H9 (cell line): ENCODE data around the gene PLCB1. TPM values are rescaled to one million over a fixed set of nuclear protein-coding genes. Genes with fewer than 3 reads are reported as not detected.

Experiments
- DNase-seq: peaks from one replicate; pipeline ENCODE4 v3.0.0-alpha.2; 2017
- H2AFZ ChIP-seq: one replicate; pipeline ENCODE4 v1.6.1; 2013; ENCODE audit warnings: mild to moderate bottlenecking, low read length, control low read depth, moderate library complexity
- H2AK5ac ChIP-seq: 2 replicates; pipeline ENCODE4 v1.6.1; 2013; ENCODE audit warnings: low read length, control low read depth, mixed read lengths; ENCODE audit not compliant: insufficient read length
- H2BK120ac ChIP-seq: one replicate; pipeline ENCODE4 v1.6.1; 2013; ENCODE audit warnings: low read depth, mild to moderate bottlenecking, low read length, control low read depth, inconsistent platforms; ENCODE audit not compliant: poor library complexity, severe bottlenecking
- H2BK12ac ChIP-seq: 2 replicates; pipeline ENCODE4 v1.6.1; 2013; ENCODE audit warnings: low read length, control low read depth, mixed read lengths, low read depth; ENCODE audit not compliant: insufficient read length
- H2BK15ac ChIP-seq: 2 replicates; pipeline ENCODE4 v1.6.1; 2013; ENCODE audit warnings: low read depth, low read length, control low read depth
- H2BK20ac ChIP-seq: one replicate; pipeline ENCODE4 v1.6.1; 2013; ENCODE audit warnings: low read depth, mild to moderate bottlenecking, low read length, control low read depth, inconsistent platforms; ENCODE audit not compliant: poor library complexity, severe bottlenecking
- H2BK5ac ChIP-seq: 2 replicates; pipeline ENCODE4 v1.6.1; 2013; ENCODE audit warnings: low read length, control low read depth, mixed read lengths; ENCODE audit not compliant: insufficient read length
- H3K14ac ChIP-seq: 2 replicates; pipeline ENCODE4 v1.6.1; 2013; ENCODE audit warnings: low read length, control low read depth; ENCODE audit not compliant: insufficient read depth
- H3K18ac ChIP-seq: 2 replicates; pipeline ENCODE4 v1.6.1; 2013; ENCODE audit warnings: low read depth, mild to moderate bottlenecking, mixed read lengths, low read length, control low read depth; ENCODE audit not compliant: insufficient read length
- H3K23ac ChIP-seq: 2 replicates; pipeline ENCODE4 v1.6.1; 2013; ENCODE audit warnings: low read length, control low read depth, mixed read lengths, low read depth; ENCODE audit not compliant: insufficient read length
- H3K23me2 ChIP-seq: 2 replicates; pipeline ENCODE4 v1.6.1; 2013; ENCODE audit warnings: low read depth, mild to moderate bottlenecking, mixed read lengths, low read length, control low read depth; ENCODE audit not compliant: insufficient read length, poor library complexity, severe bottlenecking
- H3K27ac ChIP-seq: 2 replicates; pipeline ENCODE4 v1.5.1; 2013; ENCODE audit warnings: low read length, control low read depth, mixed read lengths, low read depth; ENCODE audit not compliant: insufficient read length
- H3K27me3 ChIP-seq: 2 replicates; pipeline ENCODE4 v1.6.1; 2013; ENCODE audit warnings: low read length, control low read depth, inconsistent platforms; ENCODE audit not compliant: insufficient read depth
- H3K4ac ChIP-seq: 2 replicates; pipeline ENCODE4 v1.6.1; 2013; ENCODE audit warnings: low read depth, mild to moderate bottlenecking, control low read depth, inconsistent platforms, low read length, moderate library complexity
- H3K4me1 ChIP-seq: 2 replicates; pipeline ENCODE4 v1.6.1; 2013; ENCODE audit warnings: low read length, control low read depth, inconsistent platforms; ENCODE audit not compliant: insufficient read depth
- H3K4me2 ChIP-seq: 2 replicates; pipeline ENCODE4 v1.6.1; 2013; ENCODE audit warnings: low read length, control low read depth, mixed read lengths; ENCODE audit not compliant: insufficient read length, insufficient read depth
- H3K56ac ChIP-seq: 2 replicates; pipeline ENCODE4 v1.6.1; 2013; ENCODE audit warnings: low read depth, mild to moderate bottlenecking, mixed read lengths, low read length, control low read depth; ENCODE audit not compliant: insufficient read length
- H3K79me1 ChIP-seq: 2 replicates; pipeline ENCODE4 v1.6.1; 2013; ENCODE audit warnings: low read depth, mild to moderate bottlenecking, moderate library complexity, low read length, control low read depth, inconsistent platforms; ENCODE audit not compliant: insufficient read depth, poor library complexity, severe bottlenecking
- H3K79me2 ChIP-seq: 2 replicates; pipeline ENCODE4 v1.6.1; 2013; ENCODE audit warnings: low read length, control low read depth, inconsistent platforms; ENCODE audit not compliant: insufficient read depth
- H3K9ac ChIP-seq: 2 replicates; pipeline ENCODE4 v1.6.1; 2013; ENCODE audit warnings: low read length, control low read depth, mixed read lengths; ENCODE audit not compliant: insufficient read length; ENCODE audit errors: extremely low read depth
- H3K9me3 ChIP-seq: one replicate; pipeline ENCODE4 v1.6.1; 2013; ENCODE audit warnings: low read depth, low read length, inconsistent platforms; ENCODE audit not compliant: control insufficient read depth
- H3T11ph ChIP-seq: one replicate; pipeline ENCODE4 v1.6.1; 2013; ENCODE audit warnings: mild to moderate bottlenecking, low read length, control low read depth, inconsistent platforms
- H4K20me1 ChIP-seq: one replicate; pipeline ENCODE4 v1.6.1; 2013; ENCODE audit not compliant: control insufficient read depth, insufficient read length, insufficient read depth
- H4K5ac ChIP-seq: 2 replicates; pipeline ENCODE4 v1.6.1; 2013; ENCODE audit warnings: low read depth, mild to moderate bottlenecking, mixed read lengths, low read length, control low read depth; ENCODE audit not compliant: insufficient read length
- H4K8ac ChIP-seq: replicated peaks from 2 replicates; pipeline ENCODE4 v1.6.1; 2013; ENCODE audit warnings: low read length, control low read depth, mixed read lengths, low read depth; ENCODE audit not compliant: insufficient read length
- H4K91ac ChIP-seq: 2 replicates; pipeline ENCODE4 v1.6.1; 2013; ENCODE audit warnings: low read depth, mild to moderate bottlenecking, moderate library complexity, mixed read lengths, low read length, control low read depth; ENCODE audit not compliant: insufficient read length
- H3K27ac Mint-ChIP-seq, 3 experiments: 2 replicates in 2 of 3; 3 replicates in 1 of 3; pipeline ENCODE4 v1.8.0; 2020 to 2021; ENCODE audit warnings: mixed read lengths in 3 of 3, mild to moderate bottlenecking in 1 of 3, moderate library complexity in 1 of 3
- H3K27me3 Mint-ChIP-seq: 2 replicates; pipeline ENCODE4 v1.8.0; 2021; ENCODE audit warnings: low read depth, mild to moderate bottlenecking, moderate library complexity, mixed read lengths
- H3K36me3 Mint-ChIP-seq, 3 experiments: 2 replicates in 2 of 3; 3 replicates in 1 of 3; pipeline ENCODE4 v1.8.0; 2020 to 2021; ENCODE audit warnings: low read depth in 3 of 3, mixed read lengths in 3 of 3; ENCODE audit not compliant: insufficient read depth in 1 of 3
- H3K4me1 Mint-ChIP-seq, 2 experiments: 2 replicates each; pipeline ENCODE4 v1.8.0; 2020; ENCODE audit warnings: mixed read lengths in 2 of 2
- H3K4me3 Mint-ChIP-seq, 2 experiments: 2 replicates in 1 of 2; 3 replicates in 1 of 2; pipeline ENCODE4 v1.8.0; 2020 to 2021; ENCODE audit warnings: mild to moderate bottlenecking in 2 of 2, mixed read lengths in 2 of 2, moderate library complexity in 1 of 2
- H3K9me3 Mint-ChIP-seq, 2 experiments: 2 replicates in 1 of 2; 3 replicates in 1 of 2; pipeline ENCODE4 v1.8.0; 2020; ENCODE audit warnings: mild to moderate bottlenecking in 2 of 2, mixed read lengths in 2 of 2, moderate library complexity in 1 of 2
- WGBS: extraction: QIAGEN DNeasy Blood & Tissue Kit; methylation state at CpG from one replicate; pipeline ENCODE4 v1.1.7; 2013; ENCODE audit warnings: missing lambda C conversion rate, low lambda C conversion rate, mixed read lengths; ENCODE audit not compliant: insufficient read length; ENCODE audit errors: extremely low coverage; 5-methylcytosine and 5-hydroxymethylcytosine counted together
- total RNA-seq: library from RNA; stranded (reverse); gene quantifications from 2 replicates; pipeline ENCODE4 v1.2.1, GENCODE V29; 2021
- TF ChIP-seq, protein P1 (sequence below): fragments of 200-600 bp; sonication (generic); conservative IDR thresholded peaks from 3 replicates; pipeline ENCODE4 v1.8.0; 2021; ENCODE audit warnings: antibody characterized with exemption, mild to moderate bottlenecking

PLCB1 gene
- total RNA-seq, 1 experiment from 2014 or later: 11.5 TPM

- no peak overlapping the region for H2BK20ac ChIP-seq
- H2AK5ac ChIP-seq: no peak overlapping the region
- H2BK15ac ChIP-seq: no peak overlapping the region
- no peak overlapping the region for H3K14ac ChIP-seq
- no peaks in the 10 kb centered on the region for H3K9me3 Mint-ChIP-seq
- H2BK120ac ChIP-seq: no peak overlapping the region
- no peak for DNase-seq
- no peak overlapping the region for H4K91ac ChIP-seq
- no peak overlapping the region for H3K23ac ChIP-seq
- H3K27me3 ChIP-seq: no peaks in the 10 kb centered on the region
- no peaks in the 10 kb centered on the region for H3K79me2 ChIP-seq
- no peaks in the 10 kb centered on the region for H3K9me3 ChIP-seq
- H4K8ac ChIP-seq: no peak overlapping the region
- H3K27me3 Mint-ChIP-seq: no peaks in the 10 kb centered on the region
- no peaks in the 10 kb centered on the region for H4K20me1 ChIP-seq
- no peak overlapping the region for H3K9ac ChIP-seq
- no peaks in the 10 kb centered on the region for H3K4me1 ChIP-seq
- no peak overlapping the region for H3K4me2 ChIP-seq
- no peak overlapping the region for H4K5ac ChIP-seq
- no peak overlapping the region for H2BK12ac ChIP-seq
- TF ChIP-seq, protein P1, sequence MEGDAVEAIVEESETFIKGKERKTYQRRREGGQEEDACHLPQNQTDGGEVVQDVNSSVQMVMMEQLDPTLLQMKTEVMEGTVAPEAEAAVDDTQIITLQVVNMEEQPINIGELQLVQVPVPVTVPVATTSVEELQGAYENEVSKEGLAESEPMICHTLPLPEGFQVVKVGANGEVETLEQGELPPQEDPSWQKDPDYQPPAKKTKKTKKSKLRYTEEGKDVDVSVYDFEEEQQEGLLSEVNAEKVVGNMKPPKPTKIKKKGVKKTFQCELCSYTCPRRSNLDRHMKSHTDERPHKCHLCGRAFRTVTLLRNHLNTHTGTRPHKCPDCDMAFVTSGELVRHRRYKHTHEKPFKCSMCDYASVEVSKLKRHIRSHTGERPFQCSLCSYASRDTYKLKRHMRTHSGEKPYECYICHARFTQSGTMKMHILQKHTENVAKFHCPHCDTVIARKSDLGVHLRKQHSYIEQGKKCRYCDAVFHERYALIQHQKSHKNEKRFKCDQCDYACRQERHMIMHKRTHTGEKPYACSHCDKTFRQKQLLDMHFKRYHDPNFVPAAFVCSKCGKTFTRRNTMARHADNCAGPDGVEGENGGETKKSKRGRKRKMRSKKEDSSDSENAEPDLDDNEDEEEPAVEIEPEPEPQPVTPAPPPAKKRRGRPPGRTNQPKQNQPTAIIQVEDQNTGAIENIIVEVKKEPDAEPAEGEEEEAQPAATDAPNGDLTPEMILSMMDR: no peak
- no peak overlapping the region for H3K27ac ChIP-seq
- no peak overlapping the region for H2AFZ ChIP-seq
- no peaks in the 10 kb centered on the region for H3K79me1 ChIP-seq
- no peak overlapping the region for H3K18ac ChIP-seq
- H2BK5ac ChIP-seq: no peak overlapping the region
- H3K23me2 ChIP-seq: no peaks in the 10 kb centered on the region
- H3T11ph ChIP-seq: no peak overlapping the region
- no peaks in the 10 kb centered on the region for H3K4me1 Mint-ChIP-seq
- WGBS: no CpG with 5 or more reads among the region's 7 CpGs
- no peaks in the 10 kb centered on the region for H3K36me3 Mint-ChIP-seq
- H3K4me3 Mint-ChIP-seq: no peak overlapping the region
- H3K56ac ChIP-seq: no peak overlapping the region
- no peak overlapping the region for H3K4ac ChIP-seq
- no peak overlapping the region for H3K27ac Mint-ChIP-seq
These were observed 235.6 kb downstream of the PLCB1 start for GRCh38 chr20:8367689-8368088.
